HG03442 (cell line): ENCODE measurements around the gene CD5L.

Experiments used
- ATAC-seq: cut with Tn5 transposase; IDR thresholded peaks from one replicate; pipeline ENCODE4 v1.9.1; 2021; ENCODE audit warnings: mild to moderate bottlenecking, moderate library complexity; ENCODE audit not compliant: unreplicated experiment

The CD5L gene

DNA sequence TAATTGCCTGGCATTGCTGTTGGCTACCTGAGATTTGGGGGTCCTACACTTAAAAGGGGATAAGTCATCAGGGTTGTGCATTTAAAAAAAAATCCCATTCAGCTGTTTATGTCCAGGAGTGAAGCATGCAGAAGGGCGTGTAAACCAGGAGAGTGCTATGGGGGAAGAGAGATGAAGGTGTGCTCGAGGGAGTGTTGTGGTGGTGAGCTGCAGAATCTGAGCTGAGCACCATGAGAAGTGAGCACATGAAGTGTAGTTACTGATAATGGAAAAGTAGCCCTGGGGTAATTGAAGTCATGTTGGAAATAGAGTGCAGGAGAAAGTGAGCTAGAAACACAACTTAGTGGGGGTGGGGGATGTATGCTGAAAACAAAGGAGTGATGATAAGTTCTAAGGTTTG is 22.4 kb downstream of the CD5L start:
- ATAC-seq: no peak

DNA sequence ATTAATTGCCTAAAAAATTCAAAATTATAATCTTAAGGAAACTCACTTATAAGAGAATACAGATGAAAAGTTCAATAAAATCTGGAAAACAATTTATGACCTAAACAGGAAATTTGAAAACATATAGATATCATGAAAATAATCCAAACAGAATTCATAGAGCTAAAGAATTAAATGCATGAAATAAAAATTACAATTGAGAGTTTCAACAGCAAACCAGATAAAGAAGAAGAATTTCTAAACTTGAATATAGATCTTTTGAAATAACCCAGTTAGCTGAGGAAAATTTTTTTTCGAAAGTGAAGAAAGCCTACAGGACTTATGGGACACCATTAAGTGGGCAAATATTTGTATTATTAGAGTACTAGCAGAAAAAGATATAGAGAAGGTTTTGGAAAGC is 28.3 kb downstream of the CD5L start:
- no peak for ATAC-seq

DNA sequence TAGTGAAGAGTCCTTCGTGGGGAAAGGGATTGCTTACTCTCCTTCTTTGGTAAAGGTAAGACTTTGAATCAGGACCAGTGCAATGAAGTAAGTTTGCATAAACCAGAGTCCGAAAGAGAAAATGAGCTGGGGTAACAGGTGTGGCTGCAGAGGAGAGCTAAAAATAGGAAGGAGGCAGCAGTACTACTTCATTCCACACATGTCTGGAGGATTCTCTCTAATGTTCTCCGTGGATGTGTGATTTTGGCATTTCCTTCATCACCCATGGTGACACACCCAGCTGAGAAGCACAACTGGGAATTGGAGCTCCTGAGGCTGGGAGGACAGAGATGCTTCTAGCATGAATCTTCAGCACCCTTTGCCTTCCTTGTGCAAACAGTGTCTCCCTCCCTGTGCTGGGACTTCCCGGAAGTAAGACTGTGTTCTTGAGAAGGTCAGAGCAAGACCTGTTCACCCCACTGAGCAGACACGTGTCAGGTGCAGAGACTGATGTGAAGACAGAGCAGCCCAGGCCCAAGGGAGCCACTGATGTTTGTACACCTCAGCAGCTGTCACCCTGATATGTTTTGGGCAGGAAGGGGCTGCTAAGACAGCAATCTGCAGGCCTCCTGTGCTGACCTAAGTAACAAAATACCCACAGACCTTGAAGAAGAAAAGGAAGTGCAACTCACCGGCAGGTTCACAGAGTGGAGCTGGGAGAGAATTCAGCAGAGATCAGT is 35.0 kb downstream of the CD5L start:
- peak; percentile 85 for ATAC-seq

- ATAC-seq: no peak
Observed at GRCh38 chr1:157803851-157804250, 37.8 kb downstream of the CD5L start.

- no peak for ATAC-seq
Observed at GRCh38 chr1:157799996-157800395, 41.6 kb downstream of the CD5L start.

GRCh38 chr1:157798211-157798610 is 43.4 kb downstream of the CD5L start:
- ATAC-seq: peak; percentile 57

- no peak for ATAC-seq
Observed at GRCh38 chr1:157785248-157785647, 56.4 kb downstream of the CD5L start.

- no peak for ATAC-seq
Observed at GRCh38 chr1:157784801-157785200, 56.8 kb downstream of the CD5L start.

DNA sequence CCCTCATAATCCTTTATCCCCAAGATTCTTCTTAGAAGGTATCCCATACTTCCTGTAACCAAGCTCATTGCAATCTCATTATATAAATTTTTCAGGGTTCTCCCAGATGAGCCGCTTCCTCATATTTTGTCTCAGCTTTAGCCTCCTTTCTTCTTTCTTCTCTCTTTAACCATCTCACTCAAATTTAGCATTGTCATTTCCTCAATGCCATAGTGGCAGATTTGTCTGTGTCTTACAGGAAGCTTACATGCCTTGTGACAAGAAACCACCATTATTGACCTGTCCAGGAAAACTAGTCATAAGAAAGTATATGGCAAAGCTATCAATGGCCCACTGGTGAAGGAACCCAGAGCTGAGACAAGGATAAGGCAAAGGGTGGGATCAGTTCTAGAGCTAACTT is 58.7 kb downstream of the CD5L start:
- ATAC-seq: no peak

DNA sequence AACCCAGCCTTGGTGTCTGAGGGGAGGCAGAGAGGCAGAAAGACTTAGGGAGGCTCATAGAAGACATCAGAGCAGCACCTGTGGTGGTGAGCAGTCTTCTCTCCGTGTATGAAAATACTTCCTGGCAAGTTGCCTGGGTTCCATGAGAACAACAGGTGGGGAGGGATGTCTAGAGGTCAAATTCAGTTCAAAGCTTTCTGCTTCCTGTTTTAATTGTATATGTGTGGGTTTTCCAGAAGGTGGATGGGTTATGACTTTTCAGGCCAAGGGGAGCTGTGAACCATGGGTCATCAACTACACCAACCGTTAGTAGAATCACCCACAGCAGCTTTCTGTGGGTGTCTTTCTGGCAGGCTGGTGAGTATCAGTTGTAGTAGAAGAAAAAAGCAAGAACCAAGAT is 60.6 kb downstream of the CD5L start:
- peak; percentile 57 for ATAC-seq
